DOHH2 (cell line): ENCODE data around the gene PECR.

Experiments used
- CTCF ChIP-seq: fragments of 200-600 bp; sonication (generic); IDR thresholded peaks from one replicate; pipeline ENCODE4 v1.5.1; 2014; ENCODE audit warnings: antibody characterized with exemption, mild to moderate bottlenecking, low read depth, low read length; ENCODE audit not compliant: poor library complexity, severe bottlenecking
- EZH2phosphoT487 ChIP-seq: fragments of 200-600 bp; sonication (generic); IDR thresholded peaks from 2 replicates; pipeline ENCODE4 v1.6.1; 2017; ENCODE audit warnings: borderline replicate concordance, mild to moderate bottlenecking, antibody characterized with exemption, low read length, moderate library complexity, mixed read lengths

GRCh38 chr2:216082117-216082711 is 605 bp upstream of the PECR start:
- TF ChIP-seq CTCF (no peak), EZH2phosphoT487 (no peak)
